Thyroid gland (tissue), 4 donors: ENCODE data around the gene PXT1.
"Not testable (repeated sequence)": the region's sequence is repeated elsewhere in the genome, so short reads cannot be mapped to it uniquely, and the experiment has no call there.

Experiments
- CTCF ChIP-seq, 6 experiments: fragments of 200-600 bp in 3 of 6; fragments of 450-650 bp in 3 of 6; sonication (generic) in 3 of 6; IDR thresholded peaks; one replicate each; pipeline ENCODE4 v1.5.1; 2016 to 2019; ENCODE audit warnings: antibody characterized with exemption in 6 of 6, mild to moderate bottlenecking in 2 of 6, inconsistent platforms in 1 of 6, moderate library complexity in 1 of 6
- POLR2A ChIP-seq, 2 donors: fragments of 450-650 bp; IDR thresholded peaks; one replicate each; pipeline ENCODE4 v1.6.1; 2017; ENCODE audit warnings: antibody characterized with exemption in 2 of 2, mild to moderate bottlenecking in 2 of 2, moderate library complexity in 1 of 2

- TF ChIP-seq POLR2A, CTCF (IDR thresholded peaks at IDR 0.05): not testable (repeated sequence)
Observed at GRCh38 chr6:36363371-36363752, 79.3 kb downstream of the PXT1 start.
